ENCODE measurements around the gene ARHGEF28.

ARHGEF28 gene

DNA sequence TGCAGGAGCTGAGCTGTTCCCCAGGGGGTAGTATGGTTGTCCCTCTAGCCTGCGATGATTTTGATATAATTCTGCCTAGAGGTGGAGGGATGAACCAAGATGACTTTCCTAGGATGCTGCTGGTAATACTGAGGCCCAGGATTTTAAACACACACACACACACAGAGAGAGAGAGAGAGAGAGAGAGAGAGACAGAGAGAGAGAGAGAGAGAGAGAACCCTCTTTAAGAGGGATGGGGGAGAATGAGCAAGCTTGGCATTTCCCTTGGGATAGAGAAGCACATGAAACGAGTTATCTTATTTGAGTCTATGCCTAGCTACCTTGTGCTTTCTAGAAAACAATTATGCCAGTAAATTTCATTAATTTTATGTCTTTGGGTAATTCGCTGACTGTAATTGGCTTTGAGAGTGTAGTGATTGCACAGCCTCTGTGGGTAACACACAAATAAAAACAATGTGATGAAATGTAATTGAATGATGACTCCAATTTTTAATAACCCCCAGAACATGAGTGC lies 338.4 kb downstream of the ARHGEF28 start:
- Histone ChIP-seq H3K36me3 (replicated peaks) (no peaks in the 10 kb centered on the region), H3K27ac (no peak overlapping the region), H3K4me3 (ENCODE audit: low read depth, low read length) (no peak overlapping the region), H3K27me3 (replicated peaks) (no peaks in the 10 kb centered on the region)
- no peak for DNase-seq
- in situ Hi-C loops (cut with HindIII; ENCODE audit: low pct_ligation_motif_present, low sequenced_read_pairs), result no loop called here
- TF ChIP-seq CTCF (IDR thresholded peaks at IDR 0.05; ENCODE audit: low read depth, low read length, missing control alignments), result no peak

DNA sequence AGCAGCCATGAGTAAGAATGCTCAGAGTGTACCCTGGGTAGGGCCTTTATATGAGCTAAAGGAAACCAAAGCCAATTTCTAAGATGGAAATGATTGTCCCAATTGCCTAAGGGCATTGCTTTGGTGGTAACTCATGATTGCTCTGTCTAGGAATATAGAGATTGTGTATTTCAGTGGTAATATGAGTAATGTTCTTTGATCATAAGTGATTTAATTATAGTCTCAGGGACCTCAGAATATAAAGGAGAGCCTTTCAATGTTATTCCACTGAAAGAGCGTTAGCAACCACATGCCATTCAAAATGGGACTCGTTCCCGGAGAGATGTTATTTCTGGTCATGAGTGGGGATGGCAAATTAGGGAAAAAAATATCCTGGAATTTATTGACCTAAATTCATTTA lies 340.5 kb downstream of the ARHGEF28 start:
- no peak for DNase-seq
- Histone ChIP-seq H3K27me3 (replicated peaks) (no peaks in the 10 kb centered on the region), H3K27ac (no peak overlapping the region), H3K36me3 (replicated peaks) (no peaks in the 10 kb centered on the region), H3K4me3 (ENCODE audit: low read depth, low read length) (no peak overlapping the region)
- in situ Hi-C loops (cut with HindIII; ENCODE audit: low pct_ligation_motif_present, low sequenced_read_pairs), result no loop called here
- no peak for TF ChIP-seq CTCF (IDR thresholded peaks at IDR 0.05; ENCODE audit: low read depth, low read length, missing control alignments)

DNA sequence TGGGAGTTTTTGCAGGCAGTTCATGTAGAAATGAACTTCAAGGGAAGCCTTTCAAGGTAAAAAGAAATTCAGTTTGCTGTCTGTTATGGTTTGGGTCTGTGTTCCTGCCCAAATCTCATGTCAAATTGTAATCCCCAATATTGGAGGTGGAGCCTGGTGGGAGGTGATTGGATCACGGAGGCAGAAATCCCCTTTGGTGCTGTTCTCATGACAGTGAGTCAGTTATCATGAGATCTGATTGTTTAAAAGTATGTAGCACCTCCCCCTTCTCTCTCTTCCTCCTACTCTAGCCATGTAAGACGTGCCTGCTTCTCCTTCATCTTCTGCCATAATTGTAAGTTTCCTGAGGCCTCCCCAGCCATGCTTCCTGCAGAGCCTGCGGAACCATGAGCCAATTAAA lies 341.4 kb downstream of the ARHGEF28 start:
- no peak for DNase-seq
- in situ Hi-C loops (cut with HindIII; ENCODE audit: low pct_ligation_motif_present, low sequenced_read_pairs), result no loop called here
- TF ChIP-seq CTCF (IDR thresholded peaks at IDR 0.05; ENCODE audit: low read depth, low read length, missing control alignments), result no peak
- no peaks in the 10 kb centered on the region for H3K36me3 ChIP-seq (replicated peaks)
- H3K27me3 ChIP-seq (replicated peaks), result no peaks in the 10 kb centered on the region
- H3K27ac ChIP-seq, result no peak overlapping the region
- no peak overlapping the region for H3K4me3 ChIP-seq (ENCODE audit: low read depth, low read length)

DNA sequence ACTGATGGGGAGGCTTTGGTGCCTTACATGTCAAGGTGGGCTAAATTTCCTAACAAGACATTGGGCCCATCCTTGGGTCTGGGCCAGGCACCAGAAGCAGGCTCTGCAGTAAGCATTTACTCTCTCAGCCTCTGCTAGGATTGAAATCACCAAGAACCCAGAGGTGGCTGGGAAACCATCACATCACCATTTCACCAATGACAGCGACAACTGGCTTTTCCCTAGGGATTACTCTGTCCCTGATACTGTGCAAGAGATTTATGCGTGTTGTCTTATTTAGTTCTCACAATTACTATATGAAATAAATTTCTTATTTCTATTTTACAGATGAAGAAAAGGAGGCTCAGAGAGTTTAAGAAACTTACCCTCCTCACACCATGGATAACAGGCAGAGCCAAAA lies 342.2 kb downstream of the ARHGEF28 start:
- no peak for TF ChIP-seq CTCF (IDR thresholded peaks at IDR 0.05; ENCODE audit: low read depth, low read length, missing control alignments)
- in situ Hi-C loops (cut with HindIII; ENCODE audit: low pct_ligation_motif_present, low sequenced_read_pairs), result no loop called here

GRCh38 chr5:73968729-73969128 lies 342.7 kb downstream of the ARHGEF28 start:
- in situ Hi-C loops (cut with HindIII; ENCODE audit: low pct_ligation_motif_present, low sequenced_read_pairs), result no loop called here
- DNase-seq, result no peak

More for the DNA sequence above, 342.2 kb downstream of the ARHGEF28 start:
- H3K4me3 ChIP-seq (ENCODE audit: low read depth, low read length), result no peak overlapping the region
- no peaks in the 10 kb centered on the region for H3K27me3 ChIP-seq (replicated peaks)
- H3K27ac ChIP-seq, result no peak overlapping the region
- H3K36me3 ChIP-seq (replicated peaks), result no peaks in the 10 kb centered on the region
- no peak for DNase-seq

More at GRCh38 chr5:73968729-73969128, 342.7 kb downstream of the ARHGEF28 start:
- H3K27ac ChIP-seq, result no peak overlapping the region
- H3K27me3 ChIP-seq (replicated peaks), result no peaks in the 10 kb centered on the region
- H3K4me3 ChIP-seq (ENCODE audit: low read depth, low read length), result no peak overlapping the region
- TF ChIP-seq CTCF (IDR thresholded peaks at IDR 0.05; ENCODE audit: low read depth, low read length, missing control alignments), result no peak
- H3K36me3 ChIP-seq (replicated peaks), result no peaks in the 10 kb centered on the region

All from brain microvascular endothelial cell (primary cell).